ENCODE data around the gene SPIN2B.
"Not testable (repeated sequence)": the region's sequence is repeated elsewhere in the genome, so short reads cannot be mapped to it uniquely, and the experiment has no call there.

SPIN2B gene

DNA sequence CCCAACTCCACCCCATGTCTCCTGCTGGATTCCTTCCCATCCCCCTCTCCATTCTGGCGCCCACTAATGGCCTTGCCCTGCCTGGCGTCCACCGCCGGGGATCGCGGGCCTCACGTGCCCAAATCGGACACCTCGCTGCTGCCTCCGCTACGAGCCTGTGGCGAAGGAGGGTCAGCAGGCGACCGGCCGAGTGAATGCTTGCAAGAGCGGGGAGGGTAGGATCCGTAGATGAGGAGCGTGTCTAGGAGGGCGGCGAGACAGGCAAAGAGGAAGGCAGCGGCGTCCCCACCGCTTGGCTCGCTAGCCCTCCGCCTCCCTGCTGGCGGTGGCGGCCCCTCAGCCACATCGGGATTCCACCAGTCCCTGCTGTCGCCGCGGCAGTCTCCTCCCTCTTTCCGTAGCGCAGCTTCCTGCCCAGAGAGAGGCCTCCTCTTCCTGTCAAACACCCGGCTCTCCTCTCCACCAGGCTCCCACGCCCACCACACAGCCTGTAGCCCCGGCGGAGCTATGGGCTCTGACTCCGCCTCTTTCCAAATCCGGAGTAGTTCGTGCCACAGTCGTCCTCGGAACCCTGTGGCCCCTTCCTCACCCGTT lies at the start of gene SPIN2B:
SPIN2B (minus strand) TSS at position 387 of the 594 bp plus-strand sequence.
- DNase-seq: peak; percentile 77

- no peak for DNase-seq
Observed at GRCh38 chrX:57156397-57157049, 35.2 kb upstream of the SPIN2B start.

- no peak for DNase-seq
Observed at GRCh38 chrX:57155171-57155570, 33.8 kb upstream of the SPIN2B start.

GRCh38 chrX:57152222-57152621 lies 30.9 kb upstream of the SPIN2B start:
- DNase-seq: not testable (repeated sequence)

DNA sequence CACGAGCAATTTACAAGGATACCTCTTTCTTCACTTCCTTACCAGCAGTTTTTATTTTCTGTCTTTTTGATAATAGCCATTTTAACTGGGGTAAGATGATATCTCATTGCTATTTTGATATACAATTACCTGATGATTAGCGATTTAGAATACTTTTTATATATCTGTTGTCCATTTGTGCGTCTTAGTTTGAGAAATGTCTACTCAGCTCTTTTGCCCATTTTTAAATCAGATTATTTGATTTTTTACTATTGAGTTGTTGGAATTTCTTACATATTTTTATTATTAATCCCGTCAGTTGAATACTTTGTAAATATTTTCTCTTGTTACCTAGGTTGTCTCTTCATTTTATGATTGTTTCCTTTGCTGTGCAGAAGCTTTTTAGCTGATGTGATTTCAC lies 17.3 kb upstream of the SPIN2B start:
- no peak for DNase-seq

GRCh38 chrX:57137501-57137900 lies 16.2 kb upstream of the SPIN2B start:
- no peak for DNase-seq

GRCh38 chrX:57137073-57137472 lies 15.7 kb upstream of the SPIN2B start, which contains the start of gene SPIN2A:
SPIN2A (minus strand) TSS chrX:57137397; CDS start chrX:57136597, 800 bp downstream.
- not testable (repeated sequence) for DNase-seq

DNA sequence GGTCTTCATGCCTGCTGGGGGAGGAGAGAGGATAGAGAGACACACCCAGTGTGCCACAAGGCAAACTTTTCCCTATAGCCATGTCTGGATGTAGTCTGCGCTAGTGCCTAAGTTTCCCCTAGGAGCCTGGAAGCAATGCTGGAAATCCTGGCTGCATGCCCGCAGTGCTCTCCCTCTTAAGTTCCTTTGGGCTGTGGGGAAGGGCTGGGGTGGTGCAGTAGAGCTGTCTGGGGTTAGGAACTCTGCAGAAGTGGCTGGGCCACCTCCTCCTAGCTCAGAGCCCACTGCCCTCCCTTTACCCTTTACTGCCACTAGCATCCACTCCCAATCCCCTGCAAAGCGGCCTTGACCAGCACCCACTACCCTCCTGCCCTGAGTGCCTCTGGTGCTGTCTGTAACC lies 15.2 kb upstream of the SPIN2B start:
- not testable (repeated sequence) for DNase-seq

- DNase-seq: no peak
Observed at GRCh38 chrX:57135287-57135686, 13.9 kb upstream of the SPIN2B start.

GRCh38 chrX:57134702-57135101 lies 13.4 kb upstream of the SPIN2B start:
- DNase-seq: no peak

- no peak for DNase-seq
Observed at GRCh38 chrX:57133706-57134105, 12.4 kb upstream of the SPIN2B start.

- not testable (repeated sequence) for DNase-seq
Observed at GRCh38 chrX:57133284-57133683, 11.9 kb upstream of the SPIN2B start.

GRCh38 chrX:57132046-57132445 lies 10.7 kb upstream of the SPIN2B start:
- DNase-seq: no peak

DNA sequence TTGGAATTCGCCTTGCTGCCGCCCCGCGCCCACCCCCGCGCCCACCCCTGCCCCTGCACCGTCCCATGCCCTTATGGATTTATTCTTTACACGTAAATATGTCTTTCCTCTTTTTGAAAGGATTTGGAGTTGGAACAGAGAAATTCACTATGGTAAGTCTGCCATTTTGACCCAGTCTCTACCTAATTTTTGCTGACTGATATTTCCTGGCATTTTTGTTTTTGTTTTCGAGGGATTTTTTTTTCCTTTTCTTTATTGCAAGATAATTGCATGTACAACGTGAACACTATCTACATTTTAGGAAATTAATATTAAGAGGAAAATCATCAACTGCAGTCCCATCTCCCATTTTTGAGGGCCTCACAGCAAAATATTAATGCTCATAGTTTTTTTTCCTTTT lies 468 bp upstream of the SPIN2B start:
- peak in 1 of 2 donors; percentile 0 for DNase-seq

DNA sequence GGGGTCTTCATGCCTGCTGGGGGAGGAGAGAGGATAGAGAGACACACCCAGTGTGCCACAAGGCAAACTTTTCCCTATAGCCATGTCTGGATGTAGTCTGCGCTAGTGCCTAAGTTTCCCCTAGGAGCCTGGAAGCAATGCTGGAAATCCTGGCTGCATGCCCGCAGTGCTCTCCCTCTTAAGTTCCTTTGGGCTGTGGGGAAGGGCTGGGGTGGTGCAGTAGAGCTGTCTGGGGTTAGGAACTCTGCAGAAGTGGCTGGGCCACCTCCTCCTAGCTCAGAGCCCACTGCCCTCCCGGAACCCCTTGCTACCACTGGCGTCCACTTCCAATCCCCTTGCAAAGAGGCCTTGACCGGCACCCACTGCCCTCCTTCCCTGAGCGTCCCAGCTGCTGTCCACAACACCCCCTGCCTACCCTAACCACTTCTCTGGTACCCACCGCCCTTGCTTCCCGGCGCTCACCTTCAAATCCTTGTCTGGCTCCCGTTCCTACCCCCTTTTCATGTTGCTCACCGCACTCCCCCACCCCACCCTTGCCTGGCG lies 658 bp downstream of the SPIN2B start:
- DNase-seq: not testable (repeated sequence)

DNA sequence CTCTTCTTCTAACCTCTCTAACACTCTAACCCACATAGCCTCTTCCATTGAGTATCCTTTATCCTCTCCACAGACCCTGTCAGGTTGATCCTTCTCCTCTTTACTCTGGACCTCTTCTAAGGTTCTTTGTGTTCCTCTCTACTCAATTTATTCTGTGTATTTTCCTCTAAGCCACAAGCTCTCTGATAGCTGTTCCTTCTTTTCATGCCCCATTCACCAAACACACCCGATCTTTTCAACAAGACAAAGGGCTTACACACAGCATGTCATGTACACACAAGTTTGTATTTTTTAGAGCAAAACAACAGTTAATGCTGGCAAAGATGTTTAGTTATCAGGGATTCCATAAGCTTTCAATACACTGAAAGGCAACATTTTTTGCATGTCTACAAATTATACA lies 1.9 kb downstream of the SPIN2B start:
- no peak for DNase-seq

GRCh38 chrX:57117566-57117965 lies 3.8 kb downstream of the SPIN2B start:
- DNase-seq: not testable (repeated sequence)

- no peak for DNase-seq
Observed at GRCh38 chrX:57104921-57105398, 16.4 kb downstream of the SPIN2B start.

DNA sequence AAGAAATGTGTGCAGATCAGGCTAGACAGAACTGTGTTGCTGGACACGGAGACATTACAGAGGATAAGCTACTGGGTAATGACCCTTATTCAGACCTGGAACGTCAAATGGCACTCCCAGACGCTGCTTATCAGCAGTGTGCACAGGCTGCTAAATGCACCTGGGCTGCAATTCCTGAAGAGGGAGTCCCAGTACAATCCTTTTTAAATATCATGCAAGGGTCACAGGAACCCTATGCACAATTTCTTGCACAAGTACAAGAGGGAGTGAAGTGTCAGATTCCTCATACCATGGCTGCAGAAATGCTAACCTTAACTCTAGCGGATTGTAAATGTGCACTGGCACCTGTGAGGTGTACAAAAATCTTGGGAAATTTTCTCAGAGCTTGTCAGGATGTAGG lies 16.9 kb downstream of the SPIN2B start:
- DNase-seq: no peak

GRCh38 chrX:57103489-57103888 lies 17.9 kb downstream of the SPIN2B start:
- DNase-seq: no peak

DNA sequence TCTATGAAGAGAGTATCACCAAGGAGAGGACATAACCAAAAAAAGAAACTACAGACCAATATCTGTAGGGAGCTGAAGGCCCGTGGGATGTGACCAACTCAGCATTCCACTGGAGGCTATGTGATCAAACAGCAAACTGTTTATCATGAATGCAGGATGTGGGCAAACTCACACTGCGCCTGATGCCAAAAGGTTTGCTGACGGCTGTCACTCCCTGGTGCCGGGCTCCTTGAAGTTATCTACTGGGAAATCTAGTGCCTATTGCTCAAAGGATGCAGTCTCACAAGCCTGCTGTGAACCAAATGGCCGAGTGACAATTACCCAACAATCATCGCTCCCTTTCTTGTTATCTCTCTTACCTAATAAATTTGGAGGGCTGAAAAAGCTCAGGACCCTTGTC lies 18.4 kb downstream of the SPIN2B start:
- DNase-seq: peak in 1 of 2 donors; percentile 11

- DNase-seq: no peak
Observed at GRCh38 chrX:57083143-57083542, 38.2 kb downstream of the SPIN2B start.

DNA sequence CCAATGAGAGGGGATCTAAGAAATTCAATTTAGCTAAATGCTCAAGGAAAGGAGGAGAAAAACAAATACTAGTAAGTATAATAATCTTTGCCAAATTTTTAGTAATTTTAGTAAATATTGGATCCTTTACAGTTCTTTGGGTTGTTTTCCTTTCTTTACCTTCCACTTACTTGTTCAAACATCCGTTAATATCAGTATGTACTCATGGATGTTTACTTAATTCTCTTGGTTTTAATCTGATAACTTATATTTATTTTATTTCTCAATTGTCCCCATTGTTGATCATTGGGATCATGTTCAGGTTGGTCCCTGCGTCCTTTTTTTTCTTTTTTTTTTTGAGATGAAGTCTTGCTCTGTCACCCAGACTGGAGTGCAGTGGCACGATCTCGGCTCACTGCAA lies 46.9 kb downstream of the SPIN2B start:
- no peak for DNase-seq
